Caco-2 (cell line): ENCODE results near the gene CITED4. TPM values are rescaled to one million over a fixed set of nuclear protein-coding genes. Genes with fewer than 3 reads are reported as not detected.
A peak's percentile ranks its signal among the peaks of the same experiment; 100 is the strongest.

Source experiments
- BruUV-seq: library from RNA; stranded (reverse); fragments of 400-500 nt; replicated peaks from 2 replicates; lab custom pipeline; 2021; lab: Mats Ljungman, UMichigan
- CTCF ChIA-PET: fragments of 300-600 bp; sonication (Branson Sonifier 250); formaldehyde crosslinking; loops from one replicate; lab custom pipeline; 2022; ENCODE audit warnings: antibody characterized with exemption; lab: Charles Lee
- POLR2A ChIA-PET: fragments of 300-600 bp; sonication (Branson Sonifier 250); formaldehyde crosslinking; loops from one replicate; lab custom pipeline; 2022; ENCODE audit warnings: antibody characterized with exemption; lab: Charles Lee
- DNase-seq, 2 experiments: peaks; one replicate each; pipeline versions ENCODE4 v3.0.0 to v3.0.0-alpha.2; 2020 to 2022
- H3K27me3 ChIP-seq: replicated peaks from 2 replicates; pipeline ENCODE4 v1.6.0; 2011; ENCODE audit warnings: low read length; ENCODE audit not compliant: control insufficient read depth, insufficient read depth
- H3K36me3 ChIP-seq: 2 replicates; pipeline ENCODE4 v1.5.1; 2011; ENCODE audit warnings: low read length; ENCODE audit not compliant: control insufficient read depth, insufficient read depth
- H3K4me1 ChIP-seq: fragments of 250-450 bp; sonication (Bioruptor Pico); 2 replicates; pipeline ENCODE4 v1.5.1; 2020; ENCODE audit warnings: mild to moderate bottlenecking
- H3K4me3 ChIP-seq: 2 replicates; pipeline ENCODE4 v1.5.1; 2011; ENCODE audit warnings: low read depth, mild to moderate bottlenecking, control low read depth, low read length
- H3K9me3 ChIP-seq: fragments of 250-450 bp; sonication (Bioruptor Pico); 2 replicates; pipeline ENCODE4 v1.5.1; 2020; ENCODE audit warnings: mild to moderate bottlenecking, moderate library complexity
- H3K27ac Mint-ChIP-seq: one replicate; pipeline ENCODE4 v1.8.0; 2022; ENCODE audit warnings: mixed read lengths; ENCODE audit not compliant: unreplicated experiment
- H3K27me3 Mint-ChIP-seq: one replicate; pipeline ENCODE4 v1.8.0; 2022; ENCODE audit warnings: mixed read lengths; ENCODE audit not compliant: insufficient read depth, unreplicated experiment
- H3K36me3 Mint-ChIP-seq: one replicate; pipeline ENCODE4 v1.8.0; 2022; ENCODE audit warnings: mild to moderate bottlenecking, mixed read lengths; ENCODE audit not compliant: insufficient read depth, unreplicated experiment
- H3K4me1 Mint-ChIP-seq: one replicate; pipeline ENCODE4 v1.8.0; 2022; ENCODE audit warnings: low read depth, mixed read lengths; ENCODE audit not compliant: unreplicated experiment
- H3K4me3 Mint-ChIP-seq: one replicate; pipeline ENCODE4 v1.8.0; 2022; ENCODE audit warnings: mild to moderate bottlenecking, moderate library complexity, mixed read lengths; ENCODE audit not compliant: unreplicated experiment
- H3K9me3 Mint-ChIP-seq: one replicate; pipeline ENCODE4 v1.8.0; 2022; ENCODE audit warnings: mixed read lengths; ENCODE audit not compliant: unreplicated experiment
- intact Hi-C: fragments of 100-400 bp; cut with micrococcal nuclease; formaldehyde crosslinking; loops from one replicate; pipeline ENCODE4 v1.10.0; 2022; ENCODE audit not compliant: unreplicated experiment
- total RNA-seq: library from RNA; stranded (reverse); gene quantifications from 2 replicates; pipeline ENCODE4 v1.2.3, GENCODE V29; 2022
- TF ChIP-seq, protein P1 (sequence below), 2 experiments: fragments of 200-600 bp in 1 of 2; IDR thresholded peaks; 1 replicate in 1 of 2; 2 replicates in 1 of 2; pipeline versions ENCODE4 v1.5.1 to v1.8.0; 2011 to 2022; ENCODE audit warnings: antibody characterized with exemption in 1 of 2, control low read depth in 1 of 2, inconsistent platforms in 1 of 2, low read depth in 1 of 2, low read length in 1 of 2, mild to moderate bottlenecking in 1 of 2, moderate library complexity in 1 of 2; ENCODE audit not compliant: insufficient read depth in 1 of 2, severe bottlenecking in 1 of 2, unreplicated experiment in 1 of 2

CITED4 gene
- total RNA-seq, 1 experiment from 2014 or later: 19.5 TPM

GRCh38 chr1:40870135-40870728 is 8.1 kb upstream of the CITED4 start:
- TF ChIP-seq, protein P1, sequence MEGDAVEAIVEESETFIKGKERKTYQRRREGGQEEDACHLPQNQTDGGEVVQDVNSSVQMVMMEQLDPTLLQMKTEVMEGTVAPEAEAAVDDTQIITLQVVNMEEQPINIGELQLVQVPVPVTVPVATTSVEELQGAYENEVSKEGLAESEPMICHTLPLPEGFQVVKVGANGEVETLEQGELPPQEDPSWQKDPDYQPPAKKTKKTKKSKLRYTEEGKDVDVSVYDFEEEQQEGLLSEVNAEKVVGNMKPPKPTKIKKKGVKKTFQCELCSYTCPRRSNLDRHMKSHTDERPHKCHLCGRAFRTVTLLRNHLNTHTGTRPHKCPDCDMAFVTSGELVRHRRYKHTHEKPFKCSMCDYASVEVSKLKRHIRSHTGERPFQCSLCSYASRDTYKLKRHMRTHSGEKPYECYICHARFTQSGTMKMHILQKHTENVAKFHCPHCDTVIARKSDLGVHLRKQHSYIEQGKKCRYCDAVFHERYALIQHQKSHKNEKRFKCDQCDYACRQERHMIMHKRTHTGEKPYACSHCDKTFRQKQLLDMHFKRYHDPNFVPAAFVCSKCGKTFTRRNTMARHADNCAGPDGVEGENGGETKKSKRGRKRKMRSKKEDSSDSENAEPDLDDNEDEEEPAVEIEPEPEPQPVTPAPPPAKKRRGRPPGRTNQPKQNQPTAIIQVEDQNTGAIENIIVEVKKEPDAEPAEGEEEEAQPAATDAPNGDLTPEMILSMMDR (IDR thresholded peaks at IDR 0.05; ENCODE audit: insufficient read depth in 1 of 2, low read depth in 1 of 2, low read length in 1 of 2, severe bottlenecking in 1 of 2, unreplicated experiment in 1 of 2): no peak
- ChIA-PET CTCF (no interaction called here), POLR2A (no interaction called here)
- H3K27ac Mint-ChIP-seq: no peak overlapping the region
- intact Hi-C loops: no loop called here
- no peaks in the 10 kb centered on the region for H3K36me3 Mint-ChIP-seq
- Histone ChIP-seq H3K4me3 (no peak overlapping the region), H3K4me1 (peaks cover 16% of the 10 kb centered on the region), H3K36me3 (no peaks in the 10 kb centered on the region), H3K9me3 (no peaks in the 10 kb centered on the region), H3K27me3 (no peaks in the 10 kb centered on the region)
- peaks cover 8% of the 10 kb centered on the region for H3K4me1 Mint-ChIP-seq
- no peaks in the 10 kb centered on the region for H3K27me3 Mint-ChIP-seq
- no peak overlapping the region for H3K4me3 Mint-ChIP-seq
- BruUV-seq: no TSS peak
- no peak for DNase-seq
- no peaks in the 10 kb centered on the region for H3K9me3 Mint-ChIP-seq

DNA sequence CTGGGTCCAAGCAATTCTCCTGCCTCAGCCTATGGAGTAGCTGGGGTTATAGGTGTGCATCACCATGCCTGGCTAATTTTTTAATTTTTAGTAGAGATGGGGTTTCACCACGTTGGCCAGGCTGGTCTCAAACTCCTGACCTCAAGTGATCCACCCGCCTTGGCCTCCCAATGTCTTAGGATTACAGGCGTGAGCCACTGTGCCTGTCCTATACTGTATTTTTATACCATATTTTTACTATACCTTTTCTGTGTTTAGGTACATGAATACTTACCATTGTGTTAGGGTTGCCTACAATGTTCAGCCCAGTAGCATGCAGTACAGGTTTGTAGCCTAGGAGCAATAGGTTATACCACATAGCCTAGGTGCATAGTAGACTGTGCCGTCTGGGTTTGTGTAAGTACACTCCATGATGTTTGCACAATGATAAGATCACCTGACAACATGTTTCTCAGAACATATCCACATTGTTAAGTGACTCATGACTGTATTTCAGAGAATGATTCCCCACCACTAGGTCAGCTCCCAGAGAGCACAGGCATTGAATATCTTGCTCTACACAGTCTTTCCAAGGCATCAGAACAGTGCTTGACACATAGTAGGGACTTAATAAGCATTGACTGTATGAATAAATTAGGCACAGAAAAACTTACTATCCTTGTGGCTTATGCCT is 6.0 kb upstream of the CITED4 start:
- intact Hi-C loops: no loop called here
- peak; percentile 52 to 63 for DNase-seq
- Mint-ChIP-seq H3K27me3 (no peaks in the 10 kb centered on the region), H3K27ac (peak overlapping the region; percentile 77), H3K4me1 (peaks cover 8% of the 10 kb centered on the region), H3K4me3 (no peak overlapping the region), H3K9me3 (no peaks in the 10 kb centered on the region), H3K36me3 (no peaks in the 10 kb centered on the region)
- Histone ChIP-seq H3K27me3 (no peaks in the 10 kb centered on the region), H3K36me3 (no peaks in the 10 kb centered on the region), H3K9me3 (no peaks in the 10 kb centered on the region), H3K4me3 (no peak overlapping the region), H3K4me1 (peaks cover 29% of the 10 kb centered on the region)
- CTCF ChIA-PET: interaction anchor here (1.0 kb wide), 1 partner anchor 84 kb away, joined by 3 read pairs; no protein-coding TSS in a partner anchor
- TF ChIP-seq, protein P1 (IDR thresholded peaks at IDR 0.05; ENCODE audit: insufficient read depth in 1 of 2, low read depth in 1 of 2, low read length in 1 of 2, severe bottlenecking in 1 of 2, unreplicated experiment in 1 of 2): no peak
- BruUV-seq: no TSS peak
- POLR2A ChIA-PET: no interaction called here

- POLR2A ChIA-PET: interaction anchor here (1.4 kb wide), 1 partner anchor 119 kb away, joined by 15 read pairs; the partner anchor contains the start of gene CTPS1
- peak overlapping the region; percentile 52 for H3K4me3 ChIP-seq
- no peaks in the 10 kb centered on the region for H3K27me3 Mint-ChIP-seq
- peaks cover 6% of the 10 kb centered on the region for H3K4me1 Mint-ChIP-seq
- CTCF ChIA-PET: interaction anchor here (0.6 to 2.0 kb wide), 2 partner anchors 78 to 90 kb away, joined by 5 to 35 read pairs; no protein-coding TSS in a partner anchor
- peaks cover 28% of the 10 kb centered on the region for H3K4me1 ChIP-seq
- H3K9me3 ChIP-seq: no peaks in the 10 kb centered on the region
- TF ChIP-seq, protein P1 (IDR thresholded peaks at IDR 0.05; ENCODE audit: insufficient read depth in 1 of 2, low read depth in 1 of 2, low read length in 1 of 2, severe bottlenecking in 1 of 2, unreplicated experiment in 1 of 2): no peak
- no TSS peak for BruUV-seq
- intact Hi-C loops: loop anchor here (1.0 kb wide), 2 partner anchors 91 to 116 kb away; no protein-coding TSS in a partner anchor
- H3K27me3 ChIP-seq: no peaks in the 10 kb centered on the region
- peak overlapping the region; percentile 84 for H3K4me3 Mint-ChIP-seq
- H3K9me3 Mint-ChIP-seq: no peaks in the 10 kb centered on the region
- no peaks in the 10 kb centered on the region for H3K36me3 ChIP-seq
- peak overlapping the region; percentile 85 for H3K27ac Mint-ChIP-seq
- peaks cover 6% of the 10 kb centered on the region for H3K36me3 Mint-ChIP-seq
- peak in 1 of 2 experiments; percentile 39 for DNase-seq
Measured at GRCh38 chr1:40861224-40862003, 749 bp downstream of the CITED4 start.
